WTC11 (cell line): Measurements from ENCODE around the gene MAPK12.

ENCODE experiments used
- USF1 ChIP-seq: sonication (generic); formaldehyde crosslinking; IDR thresholded peaks from 2 replicates; pipeline ENCODE4 v1.8.0; 2022; ENCODE audit warnings: mild to moderate bottlenecking, missing genetic modification reagents
- ZNF138 ChIP-seq: sonication (generic); formaldehyde crosslinking; conservative IDR thresholded peaks from 2 replicates; pipeline ENCODE4 v1.8.1; 2022; ENCODE audit warnings: mild to moderate bottlenecking, moderate library complexity, missing genetic modification reagents
- TF ChIP-seq, protein P1 (sequence below): fragments of 200-600 bp; IDR thresholded peaks from 2 replicates; pipeline ENCODE4 v1.8.0; 2022; ENCODE audit warnings: antibody characterized with exemption
- TF ChIP-seq, protein P2 (sequence below): sonication (generic); formaldehyde crosslinking; IDR thresholded peaks from 2 replicates; pipeline ENCODE4 v1.8.1; 2023; ENCODE audit warnings: mild to moderate bottlenecking, missing genetic modification reagents, borderline replicate concordance

DNA sequence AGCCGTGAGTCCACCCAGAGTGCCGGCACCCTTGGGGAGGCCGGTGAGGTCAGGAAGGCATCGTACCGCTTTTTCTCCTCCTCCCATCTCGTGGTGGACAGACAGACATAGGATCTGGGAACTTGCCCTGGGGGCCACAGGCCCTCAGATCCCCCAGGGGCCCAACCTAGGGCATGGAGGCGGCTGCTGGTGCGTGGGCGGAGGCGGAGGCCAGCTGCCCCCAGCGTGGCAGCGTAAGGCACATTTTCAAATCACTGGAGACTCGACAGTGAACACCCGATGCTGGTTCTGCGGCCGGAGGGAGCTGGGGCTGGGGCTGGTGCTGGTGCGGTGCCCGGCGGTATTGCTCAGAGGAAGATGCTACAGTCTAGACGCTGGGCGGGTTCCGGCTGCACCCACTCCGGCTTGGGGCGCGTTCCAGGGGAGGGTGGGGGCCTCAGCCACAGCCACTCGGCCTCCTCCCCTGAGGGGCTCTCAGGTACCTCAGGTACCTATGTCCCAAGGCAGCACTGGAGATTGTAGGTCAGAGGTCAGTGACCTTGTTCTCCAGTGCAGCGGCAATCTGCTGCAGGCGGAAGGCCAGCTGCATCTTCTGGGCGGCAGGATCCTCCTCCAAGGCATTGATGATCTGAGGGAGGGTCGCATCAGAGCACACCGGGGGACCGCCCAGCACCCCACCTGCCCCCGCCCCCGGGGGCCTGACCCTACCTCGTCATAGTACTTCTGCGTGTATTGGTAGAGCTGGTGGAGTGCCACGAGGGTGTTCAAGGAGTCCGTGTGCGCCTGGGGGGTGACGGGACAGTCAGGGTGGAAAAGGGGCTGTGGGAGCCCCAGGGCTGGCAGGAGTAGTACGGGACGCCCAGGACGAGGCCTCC, 13.9 kb upstream of the MAPK12 start:
- TF ChIP-seq, protein P1, sequence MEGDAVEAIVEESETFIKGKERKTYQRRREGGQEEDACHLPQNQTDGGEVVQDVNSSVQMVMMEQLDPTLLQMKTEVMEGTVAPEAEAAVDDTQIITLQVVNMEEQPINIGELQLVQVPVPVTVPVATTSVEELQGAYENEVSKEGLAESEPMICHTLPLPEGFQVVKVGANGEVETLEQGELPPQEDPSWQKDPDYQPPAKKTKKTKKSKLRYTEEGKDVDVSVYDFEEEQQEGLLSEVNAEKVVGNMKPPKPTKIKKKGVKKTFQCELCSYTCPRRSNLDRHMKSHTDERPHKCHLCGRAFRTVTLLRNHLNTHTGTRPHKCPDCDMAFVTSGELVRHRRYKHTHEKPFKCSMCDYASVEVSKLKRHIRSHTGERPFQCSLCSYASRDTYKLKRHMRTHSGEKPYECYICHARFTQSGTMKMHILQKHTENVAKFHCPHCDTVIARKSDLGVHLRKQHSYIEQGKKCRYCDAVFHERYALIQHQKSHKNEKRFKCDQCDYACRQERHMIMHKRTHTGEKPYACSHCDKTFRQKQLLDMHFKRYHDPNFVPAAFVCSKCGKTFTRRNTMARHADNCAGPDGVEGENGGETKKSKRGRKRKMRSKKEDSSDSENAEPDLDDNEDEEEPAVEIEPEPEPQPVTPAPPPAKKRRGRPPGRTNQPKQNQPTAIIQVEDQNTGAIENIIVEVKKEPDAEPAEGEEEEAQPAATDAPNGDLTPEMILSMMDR = no peak
- TF ChIP-seq USF1 (CRISPR knock-in tag) (no peak), ZNF138 (CRISPR knock-in tag) (no peak)
- TF ChIP-seq, protein P2, sequence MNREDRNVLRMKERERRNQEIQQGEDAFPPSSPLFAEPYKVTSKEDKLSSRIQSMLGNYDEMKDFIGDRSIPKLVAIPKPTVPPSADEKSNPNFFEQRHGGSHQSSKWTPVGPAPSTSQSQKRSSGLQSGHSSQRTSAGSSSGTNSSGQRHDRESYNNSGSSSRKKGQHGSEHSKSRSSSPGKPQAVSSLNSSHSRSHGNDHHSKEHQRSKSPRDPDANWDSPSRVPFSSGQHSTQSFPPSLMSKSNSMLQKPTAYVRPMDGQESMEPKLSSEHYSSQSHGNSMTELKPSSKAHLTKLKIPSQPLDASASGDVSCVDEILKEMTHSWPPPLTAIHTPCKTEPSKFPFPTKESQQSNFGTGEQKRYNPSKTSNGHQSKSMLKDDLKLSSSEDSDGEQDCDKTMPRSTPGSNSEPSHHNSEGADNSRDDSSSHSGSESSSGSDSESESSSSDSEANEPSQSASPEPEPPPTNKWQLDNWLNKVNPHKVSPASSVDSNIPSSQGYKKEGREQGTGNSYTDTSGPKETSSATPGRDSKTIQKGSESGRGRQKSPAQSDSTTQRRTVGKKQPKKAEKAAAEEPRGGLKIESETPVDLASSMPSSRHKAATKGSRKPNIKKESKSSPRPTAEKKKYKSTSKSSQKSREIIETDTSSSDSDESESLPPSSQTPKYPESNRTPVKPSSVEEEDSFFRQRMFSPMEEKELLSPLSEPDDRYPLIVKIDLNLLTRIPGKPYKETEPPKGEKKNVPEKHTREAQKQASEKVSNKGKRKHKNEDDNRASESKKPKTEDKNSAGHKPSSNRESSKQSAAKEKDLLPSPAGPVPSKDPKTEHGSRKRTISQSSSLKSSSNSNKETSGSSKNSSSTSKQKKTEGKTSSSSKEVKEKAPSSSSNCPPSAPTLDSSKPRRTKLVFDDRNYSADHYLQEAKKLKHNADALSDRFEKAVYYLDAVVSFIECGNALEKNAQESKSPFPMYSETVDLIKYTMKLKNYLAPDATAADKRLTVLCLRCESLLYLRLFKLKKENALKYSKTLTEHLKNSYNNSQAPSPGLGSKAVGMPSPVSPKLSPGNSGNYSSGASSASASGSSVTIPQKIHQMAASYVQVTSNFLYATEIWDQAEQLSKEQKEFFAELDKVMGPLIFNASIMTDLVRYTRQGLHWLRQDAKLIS (CRISPR knock-in tag) = no peak
